GM21723 (cell line): ENCODE data around the gene PRSS8.
A peak's percentile ranks its signal among the peaks of the same experiment; 100 is the strongest.
"Not testable (repeated sequence)": the region's sequence is repeated elsewhere in the genome, so short reads cannot be mapped to it uniquely, and the experiment has no call there.

Source experiments
- ATAC-seq: cut with Tn5 transposase; IDR thresholded peaks from one replicate; pipeline ENCODE4 v1.9.1; 2021; ENCODE audit warnings: mild to moderate bottlenecking, moderate library complexity; ENCODE audit not compliant: unreplicated experiment

The PRSS8 gene

GRCh38 chr16:31135535-31136286, at the start of gene PRSS8:
TSS of gene PRSS8 (minus strand) at chr16:31135727. CDS start at chr16:31135498, 229 bp downstream.
- ATAC-seq = no peak

GRCh38 chr16:31184888-31185287, 49.4 kb upstream of the PRSS8 start:
- no peak for ATAC-seq

GRCh38 chr16:31183432-31184428, 48.2 kb upstream of the PRSS8 start:
- no peak for ATAC-seq

GRCh38 chr16:31182391-31182790, 46.9 kb upstream of the PRSS8 start:
- no peak for ATAC-seq

- no peak for ATAC-seq
Observed at GRCh38 chr16:31181102-31181830, 45.7 kb upstream of the PRSS8 start.

GRCh38 chr16:31179747-31180459, 44.4 kb upstream of the PRSS8 start, which contains the start of gene FUS:
TSS of gene FUS (plus strand) at chr16:31180139. CDS start at chr16:31180215, 76 bp downstream.
- ATAC-seq = peak; percentile 53

GRCh38 chr16:31179219-31179746, 43.8 kb upstream of the PRSS8 start:
- peak; percentile 2 for ATAC-seq

GRCh38 chr16:31177136-31177535, 41.6 kb upstream of the PRSS8 start:
- no peak for ATAC-seq

GRCh38 chr16:31170048-31170447, 34.5 kb upstream of the PRSS8 start:
- not testable (repeated sequence) for ATAC-seq

GRCh38 chr16:31168848-31169247, 33.3 kb upstream of the PRSS8 start:
- no peak for ATAC-seq

GRCh38 chr16:31167315-31167714, 31.8 kb upstream of the PRSS8 start:
- no peak for ATAC-seq

- ATAC-seq = no peak
Observed at GRCh38 chr16:31157136-31157535, 21.6 kb upstream of the PRSS8 start.

- not testable (repeated sequence) for ATAC-seq
Observed at GRCh38 chr16:31150976-31151375, 15.4 kb upstream of the PRSS8 start.

- ATAC-seq = no peak
Observed at GRCh38 chr16:31149894-31150890, 14.7 kb upstream of the PRSS8 start, which contains the start of gene PRSS36. TSS of gene PRSS36 (minus strand) at chr16:31150066. CDS start at chr16:31150035, 31 bp downstream.

- ATAC-seq = no peak
Observed at GRCh38 chr16:31149332-31149731, 13.8 kb upstream of the PRSS8 start.

GRCh38 chr16:31148896-31149295, 13.4 kb upstream of the PRSS8 start:
- ATAC-seq = no peak

- ATAC-seq = no peak
Observed at GRCh38 chr16:31148281-31148728, 12.8 kb upstream of the PRSS8 start.

GRCh38 chr16:31147574-31147973, 12.0 kb upstream of the PRSS8 start:
- ATAC-seq = no peak
